ENCODE measurements around the gene STK33.

The STK33 gene

DNA sequence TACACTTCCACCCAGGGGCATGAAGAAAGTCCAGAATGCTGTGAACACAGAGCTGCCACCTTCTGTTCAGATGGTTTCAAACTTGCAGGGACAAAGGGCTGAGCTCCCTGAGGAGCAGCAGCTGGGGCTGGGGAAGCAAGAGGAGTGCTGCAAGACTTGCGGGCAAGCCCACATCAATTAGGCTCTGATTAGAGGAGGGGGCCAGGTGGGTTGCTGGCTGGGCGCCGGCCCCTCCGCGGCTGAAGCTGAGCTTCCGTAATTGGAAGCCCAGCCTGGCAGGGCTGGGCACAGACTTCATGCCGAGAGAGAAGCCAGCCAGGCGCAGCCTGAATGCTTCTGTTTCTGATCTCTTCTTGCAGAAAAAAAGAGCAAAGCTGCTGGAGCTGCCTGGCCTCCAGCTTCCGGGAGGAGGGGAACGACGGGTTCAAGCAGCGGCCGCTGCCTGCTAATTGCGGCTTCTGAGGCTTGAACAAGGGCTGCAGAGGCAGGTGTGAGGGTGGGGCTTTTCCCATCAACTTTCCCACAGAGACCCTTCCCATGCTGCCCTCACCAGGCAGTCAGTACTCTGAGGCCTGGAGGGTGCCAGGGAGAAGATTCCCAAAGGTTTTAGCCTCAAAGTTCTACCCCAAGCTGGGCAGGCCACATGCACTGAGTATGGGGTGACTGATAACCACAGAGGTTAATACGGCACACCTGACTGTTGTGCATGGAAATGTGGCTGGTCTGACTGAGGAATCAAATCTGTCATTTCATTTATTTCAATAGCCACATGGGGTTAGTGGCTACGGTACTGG, 239.2 kb downstream of the STK33 start:
- no peak for DNase-seq

DNA sequence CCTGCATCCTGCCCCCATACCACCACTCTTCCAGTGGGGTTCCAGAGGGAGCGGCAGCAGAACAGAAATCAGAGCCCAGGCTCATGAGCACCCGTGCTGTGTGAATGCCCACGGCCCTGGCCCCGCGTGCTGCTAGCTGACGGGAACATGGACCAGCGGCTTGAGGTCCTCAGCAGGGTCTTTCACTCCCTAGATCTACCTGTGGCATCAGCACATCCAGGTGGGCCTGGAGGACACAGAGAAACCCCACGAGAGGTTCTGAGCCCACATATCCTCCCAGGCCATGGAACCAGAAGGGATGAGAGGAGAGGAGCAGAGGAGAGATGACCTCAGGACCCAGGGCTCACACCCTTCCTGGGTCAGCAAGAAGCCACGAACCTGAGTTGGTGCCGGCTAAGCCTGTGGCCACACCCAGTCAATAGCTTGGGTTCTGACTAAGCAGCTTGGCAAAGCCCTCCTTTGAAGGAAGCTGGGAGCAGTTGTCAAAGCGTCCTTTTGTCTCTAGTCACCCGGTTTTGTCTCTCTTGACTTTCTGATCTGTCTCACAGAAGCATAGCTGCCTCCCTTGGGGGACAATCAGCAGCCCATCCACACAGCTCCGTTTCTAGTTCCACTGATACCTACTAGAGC, 241.0 kb downstream of the STK33 start:
- DNase-seq: no peak

DNA sequence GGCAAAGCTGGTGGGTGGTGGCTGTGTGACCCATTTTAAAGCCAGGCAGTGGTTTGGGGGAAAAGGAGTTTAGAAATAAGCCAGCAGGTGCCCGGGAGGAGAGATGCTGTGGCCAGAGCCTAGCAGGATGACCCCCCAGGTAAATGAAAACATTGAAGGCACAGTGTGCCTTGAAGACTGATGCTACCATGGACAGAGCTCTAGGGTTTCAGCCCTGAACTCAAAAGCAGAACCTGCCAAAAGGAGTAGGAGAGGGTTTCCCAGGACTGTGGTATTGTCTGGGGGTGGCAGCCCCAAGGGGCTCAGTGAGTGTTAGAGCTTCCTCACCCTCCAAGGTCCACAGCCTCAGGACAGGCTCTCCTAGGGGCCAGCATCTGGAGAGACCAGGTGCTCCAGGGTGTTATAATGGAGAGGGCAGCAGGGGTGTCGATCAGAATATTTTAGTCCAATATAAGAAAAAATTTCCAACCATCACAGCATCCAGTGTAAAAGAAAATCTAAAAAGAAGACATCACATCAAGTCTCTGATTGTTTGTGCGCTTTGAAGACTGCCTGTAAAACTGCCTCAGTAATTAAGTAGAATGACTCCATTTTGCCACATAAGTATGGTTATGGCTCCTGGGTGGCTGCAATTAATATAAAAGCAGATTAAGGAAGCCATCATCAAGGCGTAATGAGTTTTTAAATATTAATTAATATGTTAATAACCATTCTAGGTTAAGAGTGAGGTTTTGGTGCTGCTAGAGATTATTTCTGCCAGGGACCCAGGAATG, 241.7 kb downstream of the STK33 start:
- no peak for DNase-seq

DNA sequence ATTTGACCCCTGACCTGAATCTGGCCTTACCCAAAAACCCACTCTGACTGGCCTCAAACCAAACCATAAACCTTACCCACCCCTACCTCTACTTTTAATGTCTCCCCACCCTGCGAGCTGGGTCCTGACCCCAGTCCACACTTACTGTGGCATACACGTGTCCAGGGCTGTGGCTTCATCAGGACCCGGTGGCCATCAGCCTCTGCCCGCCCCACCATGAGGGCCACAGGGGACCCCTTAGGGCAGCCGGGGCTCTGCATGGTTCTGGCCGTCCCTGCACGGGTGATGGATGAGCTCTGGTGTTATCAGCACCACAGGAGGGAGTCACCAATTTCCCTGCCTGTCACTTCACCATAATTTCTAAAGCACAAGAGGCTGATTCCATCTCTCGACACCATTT, 242.8 kb downstream of the STK33 start:
- DNase-seq: no peak

DNA sequence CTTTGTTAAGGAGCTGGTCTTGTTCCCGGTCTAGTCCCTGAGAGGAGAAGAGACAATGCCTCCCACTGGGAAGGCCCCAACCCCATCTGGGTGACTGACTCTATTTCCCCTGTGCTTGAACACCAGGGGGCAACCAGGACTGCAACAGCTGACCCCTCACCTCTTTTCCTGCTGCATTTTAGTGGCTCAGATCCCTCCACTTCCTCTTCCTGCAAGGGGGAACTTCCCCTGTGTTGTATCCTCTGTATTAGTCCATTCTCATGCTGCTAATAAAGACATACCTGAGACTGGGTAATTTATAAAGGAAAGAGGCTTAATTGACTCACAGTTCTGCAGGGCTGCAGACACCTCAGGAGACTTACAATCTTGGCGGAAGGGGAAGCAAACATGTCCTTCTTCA, 246.1 kb downstream of the STK33 start:
- DNase-seq: no peak

DNA sequence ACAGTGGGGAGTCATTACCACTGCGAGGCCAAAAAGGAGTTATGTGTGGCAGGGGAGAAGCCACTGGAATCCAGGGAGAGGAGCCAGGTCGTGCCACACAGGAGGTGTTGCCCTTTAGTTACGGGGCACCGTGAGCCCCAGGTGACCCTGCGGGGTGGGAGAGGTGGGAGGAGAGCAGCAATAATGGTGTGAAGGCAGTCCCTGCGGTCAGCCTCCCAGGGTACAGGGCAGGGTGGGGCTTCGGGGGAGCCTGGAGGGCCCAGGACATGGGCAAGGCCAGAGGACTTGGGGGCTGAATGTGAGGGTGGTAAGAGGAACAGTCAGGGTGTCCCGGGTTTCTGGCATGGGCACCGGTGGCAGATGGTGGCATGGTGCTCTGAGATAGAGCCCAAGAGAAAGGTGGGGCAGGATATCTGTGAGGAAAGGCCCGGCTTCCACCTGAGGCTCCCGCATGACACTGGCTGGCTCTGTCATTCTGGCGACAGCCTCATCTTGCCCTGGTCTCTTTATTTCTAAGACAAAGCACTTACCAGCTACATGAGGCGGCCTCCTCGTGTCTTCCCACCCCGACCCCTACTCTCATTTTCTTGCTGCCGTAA, 247.8 kb downstream of the STK33 start:
- no peak for DNase-seq

DNA sequence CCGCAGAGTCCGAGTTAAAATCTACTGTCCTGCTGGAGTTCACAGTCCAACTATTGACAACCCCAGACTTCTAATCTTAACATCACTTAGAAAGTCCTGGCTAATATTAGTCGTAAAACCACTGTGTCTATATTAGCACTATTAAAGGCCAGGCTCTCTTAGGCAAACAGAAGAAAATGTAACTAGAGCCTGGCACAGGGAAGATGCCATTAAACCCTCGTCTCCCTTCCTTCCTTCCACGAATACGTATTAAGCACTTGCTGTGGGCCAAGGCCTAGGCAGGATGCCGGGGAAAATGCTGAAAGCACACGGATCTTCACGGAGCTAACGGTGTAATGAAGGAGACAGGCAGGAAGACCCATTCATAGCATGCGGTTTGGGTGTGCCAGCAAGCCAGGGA, 248.8 kb downstream of the STK33 start:
- no peak for DNase-seq

DNA sequence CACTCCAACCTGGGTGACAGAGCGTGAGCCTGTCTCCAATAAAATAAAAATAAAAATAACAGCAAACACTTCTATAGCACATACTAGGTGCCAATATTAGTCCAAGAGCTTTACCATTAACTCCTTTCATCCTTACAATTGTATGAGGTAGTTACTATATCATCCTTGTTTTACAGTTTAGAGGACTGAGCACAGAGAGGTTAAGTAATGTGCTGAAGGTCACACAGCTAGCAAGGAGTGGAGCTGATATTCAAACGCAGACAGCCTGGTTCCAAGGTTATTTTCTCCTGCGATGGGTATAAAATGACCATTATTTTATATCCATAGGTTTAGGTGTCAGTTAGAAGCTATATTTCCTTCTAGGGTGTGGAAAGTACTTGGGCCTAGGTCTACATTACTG, 249.7 kb downstream of the STK33 start:
- DNase-seq: no peak

DNA sequence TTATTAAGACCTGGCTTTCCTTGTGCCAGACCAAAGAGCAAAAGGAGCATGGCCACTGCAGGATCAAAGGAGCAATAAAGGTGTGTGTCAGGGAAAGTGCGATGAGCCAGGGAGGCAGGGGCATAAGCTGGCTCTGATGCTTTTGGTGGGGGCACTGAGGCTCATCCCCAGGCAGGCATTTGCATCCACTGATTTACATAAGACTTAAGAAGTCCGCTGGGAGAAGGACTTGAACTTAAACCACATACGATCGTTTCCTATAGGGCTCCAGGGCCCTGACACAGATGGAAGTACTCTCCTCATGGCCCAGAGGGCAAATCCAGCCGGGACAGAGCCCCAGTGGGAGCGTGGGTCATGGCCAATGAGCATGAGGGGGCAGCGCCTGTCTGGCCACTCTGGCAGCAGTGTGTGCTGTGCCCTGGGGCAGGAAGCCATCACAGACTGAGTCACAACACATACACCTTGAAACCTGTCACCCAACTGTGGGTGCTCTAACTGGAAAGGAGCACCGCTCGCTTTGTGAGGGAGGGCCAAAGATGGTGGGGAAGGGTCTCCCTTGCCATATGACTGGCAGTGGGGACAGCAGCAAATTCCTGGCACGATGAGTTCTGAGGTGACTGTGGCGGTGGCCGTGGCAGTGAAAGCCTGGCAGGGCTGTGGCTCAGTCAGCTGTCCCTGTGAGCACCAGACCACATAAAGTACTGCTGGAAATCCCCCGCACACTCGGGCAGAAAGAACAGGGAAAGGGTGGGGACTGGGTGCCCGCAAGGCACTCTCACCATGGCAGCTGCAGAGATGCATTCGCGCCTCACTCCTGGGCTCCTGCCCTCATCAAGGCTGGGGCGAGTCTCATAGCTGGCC, 251.0 kb downstream of the STK33 start:
- no peak for DNase-seq

DNA sequence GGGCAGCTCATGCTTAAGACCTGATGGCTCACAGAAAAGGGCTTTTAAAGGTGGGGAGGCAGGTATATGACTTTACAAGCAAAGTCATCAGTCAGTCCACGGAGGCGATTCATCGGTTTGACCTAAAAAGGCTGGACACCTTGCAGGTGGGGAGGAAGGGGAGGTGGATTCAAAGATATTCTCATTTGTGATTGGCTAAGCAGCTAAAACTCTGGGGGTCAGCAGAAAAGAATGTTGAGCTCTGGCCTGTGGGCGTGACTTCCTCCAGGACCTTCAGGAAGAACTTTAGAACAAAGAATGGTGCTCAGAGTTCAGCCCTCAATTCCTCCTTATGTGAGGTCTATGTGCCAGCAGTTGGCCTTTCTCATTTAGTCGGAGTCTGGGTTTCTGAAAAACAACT, 252.0 kb downstream of the STK33 start:
- DNase-seq: no peak

All from activated gamma-delta T cell treated with Interleukin-2 at 50 U/mL for 16 hours (primary cell).